Astrocyte (in vitro differentiated cells and primary cell): ENCODE data around the gene DEDD2. TPM values are rescaled to one million over a fixed set of nuclear protein-coding genes. Genes with fewer than 3 reads are reported as not detected.

Experiments used
- DNase-seq: peaks from one replicate; pipeline ENCODE4 v3.0.0-alpha.2; 2010; ENCODE audit warnings: low read depth
- FAIRE-seq: peaks from 2 replicates; lab custom pipeline; 2011; peaks lifted over from hg19 to GRCh38; lab: Jason Lieb, UNC
- H2AFZ ChIP-seq: 2 replicates; pipeline ENCODE4 v1.6.0; 2012; ENCODE audit warnings: low read depth, low read length, inconsistent platforms
- H3K27ac ChIP-seq: 2 replicates; pipeline ENCODE4 v1.5.1; 2011; ENCODE audit warnings: low read depth, low read length, inconsistent platforms
- H3K27me3 ChIP-seq: 2 replicates; pipeline ENCODE4 v1.6.0; 2011; ENCODE audit warnings: low read length, inconsistent platforms; ENCODE audit not compliant: insufficient read depth
- H3K36me3 ChIP-seq: 2 replicates; pipeline ENCODE4 v1.5.1; 2011; ENCODE audit warnings: low read length, inconsistent platforms; ENCODE audit not compliant: insufficient read depth
- H3K4me1 ChIP-seq: 2 replicates; pipeline ENCODE4 v1.5.1; 2011; ENCODE audit warnings: low read length, inconsistent platforms; ENCODE audit not compliant: insufficient read depth
- H3K4me2 ChIP-seq: 2 replicates; pipeline ENCODE4 v1.6.0; 2012; ENCODE audit warnings: low read length, inconsistent platforms
- H3K4me3 ChIP-seq: 2 replicates; pipeline ENCODE4 v1.5.1; 2011; ENCODE audit warnings: low read depth, mild to moderate bottlenecking, low read length, inconsistent platforms; ENCODE audit not compliant: insufficient read depth
- H3K79me2 ChIP-seq: 2 replicates; pipeline ENCODE4 v1.6.0; 2012; ENCODE audit warnings: mild to moderate bottlenecking, low read length, inconsistent platforms; ENCODE audit not compliant: insufficient read depth
- H3K9ac ChIP-seq: 2 replicates; pipeline ENCODE4 v1.6.0; 2012; ENCODE audit warnings: mild to moderate bottlenecking, low read length, inconsistent platforms
- H3K9me3 ChIP-seq: 2 replicates; pipeline ENCODE4 v1.5.1; 2012; ENCODE audit warnings: low read depth, mild to moderate bottlenecking, low read length, inconsistent platforms; ENCODE audit not compliant: insufficient read depth
- H4K20me1 ChIP-seq: 2 replicates; pipeline ENCODE4 v1.6.0; 2012; ENCODE audit warnings: low read length, inconsistent platforms; ENCODE audit not compliant: insufficient read depth
- H3K27ac Mint-ChIP-seq: one replicate; pipeline ENCODE4 v1.8.0; 2021; ENCODE audit warnings: mild to moderate bottlenecking, mixed read lengths; ENCODE audit not compliant: unreplicated experiment
- H3K27me3 Mint-ChIP-seq: one replicate; pipeline ENCODE4 v1.8.0; 2021; ENCODE audit warnings: low read depth, mixed read lengths; ENCODE audit not compliant: unreplicated experiment
- H3K36me3 Mint-ChIP-seq: one replicate; pipeline ENCODE4 v1.8.0; 2021; ENCODE audit warnings: low read depth, mixed read lengths; ENCODE audit not compliant: unreplicated experiment
- H3K4me1 Mint-ChIP-seq: one replicate; pipeline ENCODE4 v1.8.0; 2021; ENCODE audit warnings: low read depth, mixed read lengths; ENCODE audit not compliant: unreplicated experiment
- H3K4me3 Mint-ChIP-seq: one replicate; pipeline ENCODE4 v1.8.0; 2021; ENCODE audit warnings: mild to moderate bottlenecking, moderate library complexity, mixed read lengths; ENCODE audit not compliant: unreplicated experiment
- H3K9me3 Mint-ChIP-seq: one replicate; pipeline ENCODE4 v1.8.0; 2021; ENCODE audit warnings: mild to moderate bottlenecking, mixed read lengths; ENCODE audit not compliant: unreplicated experiment
- EZH2 ChIP-seq: IDR thresholded peaks from 2 replicates; pipeline ENCODE4 v1.6.1; 2012; ENCODE audit warnings: mild to moderate bottlenecking, low read length, inconsistent platforms; ENCODE audit not compliant: insufficient read depth
- total RNA-seq: library from RNA; stranded (reverse); gene quantifications from 2 replicates; pipeline ENCODE4 v1.2.1, GENCODE V29; 2021
- TF ChIP-seq, protein P1 (sequence below): IDR thresholded peaks from 2 replicates; pipeline ENCODE4 v1.5.1; 2011; ENCODE audit warnings: low read depth, mild to moderate bottlenecking, inconsistent platforms, low read length, moderate library complexity; ENCODE audit not compliant: insufficient read depth

Gene DEDD2
- total RNA-seq, 1 donor from 2014 or later, result 26.1 TPM

GRCh38 chr19:42174188-42174587, 43.3 kb downstream of the DEDD2 start:
- H3K27ac ChIP-seq, result no peak overlapping the region
- H3K27me3 Mint-ChIP-seq, result peaks cover 52% of the 10 kb centered on the region

DNA sequence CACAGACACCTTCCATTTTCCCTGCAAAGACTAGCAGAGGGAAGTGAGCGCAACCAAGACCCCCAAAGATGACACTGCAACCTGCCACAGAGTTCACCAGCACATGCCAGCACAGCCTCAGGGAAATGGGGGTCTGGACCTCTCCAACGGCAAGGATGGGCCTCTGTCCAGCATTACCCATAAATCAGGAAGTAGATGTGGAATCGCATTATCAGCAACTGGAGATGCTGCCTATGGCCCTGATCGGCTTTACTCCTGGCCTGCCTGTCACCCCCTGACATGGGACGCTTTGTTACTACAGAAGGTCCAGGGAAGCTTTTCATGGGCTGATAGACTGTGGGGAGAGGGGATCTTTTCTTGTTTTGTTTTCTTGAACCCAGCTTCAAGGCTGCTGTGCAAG, 43.8 kb downstream of the DEDD2 start:
- no peak for FAIRE-seq
- Mint-ChIP-seq H3K4me3 (no peak overlapping the region), H3K27ac (no peak overlapping the region), H3K4me1 (peaks cover 7% of the 10 kb centered on the region), H3K9me3 (no peaks in the 10 kb centered on the region), H3K36me3 (no peaks in the 10 kb centered on the region), H3K27me3 (peaks cover 57% of the 10 kb centered on the region)
- Histone ChIP-seq H2AFZ (no peak overlapping the region), H4K20me1 (peaks cover 17% of the 10 kb centered on the region), H3K36me3 (no peaks in the 10 kb centered on the region), H3K4me1 (no peaks in the 10 kb centered on the region), H3K9me3 (peaks cover 2% of the 10 kb centered on the region), H3K27me3 (peaks cover 32% of the 10 kb centered on the region), H3K27ac (no peak overlapping the region), H3K4me2 (no peak overlapping the region), H3K4me3 (no peak overlapping the region), H3K79me2 (no peaks in the 10 kb centered on the region), H3K9ac (no peak overlapping the region)
- TF ChIP-seq, protein P1, sequence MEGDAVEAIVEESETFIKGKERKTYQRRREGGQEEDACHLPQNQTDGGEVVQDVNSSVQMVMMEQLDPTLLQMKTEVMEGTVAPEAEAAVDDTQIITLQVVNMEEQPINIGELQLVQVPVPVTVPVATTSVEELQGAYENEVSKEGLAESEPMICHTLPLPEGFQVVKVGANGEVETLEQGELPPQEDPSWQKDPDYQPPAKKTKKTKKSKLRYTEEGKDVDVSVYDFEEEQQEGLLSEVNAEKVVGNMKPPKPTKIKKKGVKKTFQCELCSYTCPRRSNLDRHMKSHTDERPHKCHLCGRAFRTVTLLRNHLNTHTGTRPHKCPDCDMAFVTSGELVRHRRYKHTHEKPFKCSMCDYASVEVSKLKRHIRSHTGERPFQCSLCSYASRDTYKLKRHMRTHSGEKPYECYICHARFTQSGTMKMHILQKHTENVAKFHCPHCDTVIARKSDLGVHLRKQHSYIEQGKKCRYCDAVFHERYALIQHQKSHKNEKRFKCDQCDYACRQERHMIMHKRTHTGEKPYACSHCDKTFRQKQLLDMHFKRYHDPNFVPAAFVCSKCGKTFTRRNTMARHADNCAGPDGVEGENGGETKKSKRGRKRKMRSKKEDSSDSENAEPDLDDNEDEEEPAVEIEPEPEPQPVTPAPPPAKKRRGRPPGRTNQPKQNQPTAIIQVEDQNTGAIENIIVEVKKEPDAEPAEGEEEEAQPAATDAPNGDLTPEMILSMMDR, result no peak
- no peak for TF ChIP-seq EZH2
- no peak for DNase-seq

More at GRCh38 chr19:42174188-42174587, 43.3 kb downstream of the DEDD2 start:
- Histone ChIP-seq H3K4me2 (no peak overlapping the region), H3K27me3 (peaks cover 37% of the 10 kb centered on the region), H3K9ac (no peak overlapping the region), H3K36me3 (no peaks in the 10 kb centered on the region), H3K4me1 (no peaks in the 10 kb centered on the region), H3K9me3 (peaks cover 2% of the 10 kb centered on the region), H3K4me3 (no peak overlapping the region), H3K79me2 (no peaks in the 10 kb centered on the region), H4K20me1 (peaks cover 20% of the 10 kb centered on the region), H2AFZ (no peak overlapping the region)
- no peak for FAIRE-seq
- no peaks in the 10 kb centered on the region for H3K36me3 Mint-ChIP-seq
- H3K27ac Mint-ChIP-seq, result no peak overlapping the region
- no peaks in the 10 kb centered on the region for H3K9me3 Mint-ChIP-seq
- no peak overlapping the region for H3K4me3 Mint-ChIP-seq
- DNase-seq, result no peak
- H3K4me1 Mint-ChIP-seq, result peaks cover 7% of the 10 kb centered on the region
- TF ChIP-seq EZH2, result no peak
- TF ChIP-seq, protein P1, result no peak

- Mint-ChIP-seq H3K4me3 (no peak overlapping the region), H3K36me3 (no peaks in the 10 kb centered on the region), H3K9me3 (no peaks in the 10 kb centered on the region), H3K27me3 (peaks cover 71% of the 10 kb centered on the region), H3K4me1 (peaks cover 7% of the 10 kb centered on the region), H3K27ac (no peak overlapping the region)
- no peak overlapping the region for H3K4me2 ChIP-seq
- TF ChIP-seq EZH2, result no peak
- TF ChIP-seq, protein P1, result no peak
- peaks cover 5% of the 10 kb centered on the region for H4K20me1 ChIP-seq
- no peak overlapping the region for H3K9ac ChIP-seq
- no peak overlapping the region for H3K27ac ChIP-seq
- no peaks in the 10 kb centered on the region for H3K4me1 ChIP-seq
- H3K27me3 ChIP-seq, result peaks cover 28% of the 10 kb centered on the region
- H3K4me3 ChIP-seq, result no peak overlapping the region
- no peaks in the 10 kb centered on the region for H3K36me3 ChIP-seq
- DNase-seq (no peak), FAIRE-seq (no peak)
- H3K9me3 ChIP-seq, result peaks cover 2% of the 10 kb centered on the region
- no peaks in the 10 kb centered on the region for H3K79me2 ChIP-seq
- H2AFZ ChIP-seq, result no peak overlapping the region
These were observed 45.2 kb downstream of the DEDD2 start for GRCh38 chr19:42172261-42172660.
